Tibial artery (tissue), 4 donors: ENCODE data around the gene ANKFY1.
A peak's percentile ranks its signal among the peaks of the same experiment; 100 is the strongest.

Experiments
- DNase-seq, 2 donors: peaks; one replicate each; pipeline ENCODE4 v3.0.0-alpha.2; 2019
- H3K27ac ChIP-seq, 2 donors: fragments of 200-600 bp; sonication (generic) in 1 of 2; 1 replicate in 1 of 2; 2 replicates in 1 of 2; pipeline ENCODE4 v1.5.1; 2018 to 2019; ENCODE audit warnings: mild to moderate bottlenecking in 1 of 2
- H3K27me3 ChIP-seq, 2 donors: fragments of 200-600 bp; sonication (generic) in 1 of 2; one replicate each; pipeline versions ENCODE4 v1.5.1 to v1.6.0; 2016 to 2019
- H3K36me3 ChIP-seq, 3 donors: fragments of 200-600 bp; sonication (generic) in 2 of 3; one replicate each; pipeline ENCODE4 v1.5.1; 2016 to 2019; ENCODE audit warnings: mild to moderate bottlenecking in 2 of 3
- H3K4me1 ChIP-seq, 4 donors: fragments of 200-600 bp; sonication (generic) in 2 of 4; 1 replicate in 3 of 4; 2 replicates in 1 of 4; pipeline ENCODE4 v1.5.1; 2016 to 2019
- H3K4me3 ChIP-seq, 2 donors: fragments of 200-600 bp; sonication (generic) in 1 of 2; 1 replicate in 1 of 2; 2 replicates in 1 of 2; pipeline ENCODE4 v1.5.1; 2018 to 2019; ENCODE audit warnings: mild to moderate bottlenecking in 2 of 2
- H3K9me3 ChIP-seq, 3 donors: fragments of 200-600 bp; sonication (generic) in 1 of 3; one replicate each; pipeline ENCODE4 v1.5.1; 2016 to 2019
- intact Hi-C: fragments of 100-400 bp; cut with DNase I; formaldehyde crosslinking; loops from one replicate; pipeline ENCODE4 v1.15.0; 2023; ENCODE audit warnings: low total_unique reads
- TF ChIP-seq, protein P1 (sequence below), 2 experiments: fragments of 200-600 bp in 1 of 2; fragments of 450-650 bp in 1 of 2; IDR thresholded peaks; one replicate each; pipeline ENCODE4 v1.5.1; 2017 to 2019; ENCODE audit warnings: antibody characterized with exemption in 2 of 2, mild to moderate bottlenecking in 1 of 2, moderate library complexity in 1 of 2

The ANKFY1 gene, protein sequence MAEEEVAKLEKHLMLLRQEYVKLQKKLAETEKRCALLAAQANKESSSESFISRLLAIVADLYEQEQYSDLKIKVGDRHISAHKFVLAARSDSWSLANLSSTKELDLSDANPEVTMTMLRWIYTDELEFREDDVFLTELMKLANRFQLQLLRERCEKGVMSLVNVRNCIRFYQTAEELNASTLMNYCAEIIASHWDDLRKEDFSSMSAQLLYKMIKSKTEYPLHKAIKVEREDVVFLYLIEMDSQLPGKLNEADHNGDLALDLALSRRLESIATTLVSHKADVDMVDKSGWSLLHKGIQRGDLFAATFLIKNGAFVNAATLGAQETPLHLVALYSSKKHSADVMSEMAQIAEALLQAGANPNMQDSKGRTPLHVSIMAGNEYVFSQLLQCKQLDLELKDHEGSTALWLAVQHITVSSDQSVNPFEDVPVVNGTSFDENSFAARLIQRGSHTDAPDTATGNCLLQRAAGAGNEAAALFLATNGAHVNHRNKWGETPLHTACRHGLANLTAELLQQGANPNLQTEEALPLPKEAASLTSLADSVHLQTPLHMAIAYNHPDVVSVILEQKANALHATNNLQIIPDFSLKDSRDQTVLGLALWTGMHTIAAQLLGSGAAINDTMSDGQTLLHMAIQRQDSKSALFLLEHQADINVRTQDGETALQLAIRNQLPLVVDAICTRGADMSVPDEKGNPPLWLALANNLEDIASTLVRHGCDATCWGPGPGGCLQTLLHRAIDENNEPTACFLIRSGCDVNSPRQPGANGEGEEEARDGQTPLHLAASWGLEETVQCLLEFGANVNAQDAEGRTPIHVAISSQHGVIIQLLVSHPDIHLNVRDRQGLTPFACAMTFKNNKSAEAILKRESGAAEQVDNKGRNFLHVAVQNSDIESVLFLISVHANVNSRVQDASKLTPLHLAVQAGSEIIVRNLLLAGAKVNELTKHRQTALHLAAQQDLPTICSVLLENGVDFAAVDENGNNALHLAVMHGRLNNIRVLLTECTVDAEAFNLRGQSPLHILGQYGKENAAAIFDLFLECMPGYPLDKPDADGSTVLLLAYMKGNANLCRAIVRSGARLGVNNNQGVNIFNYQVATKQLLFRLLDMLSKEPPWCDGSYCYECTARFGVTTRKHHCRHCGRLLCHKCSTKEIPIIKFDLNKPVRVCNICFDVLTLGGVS

DNA sequence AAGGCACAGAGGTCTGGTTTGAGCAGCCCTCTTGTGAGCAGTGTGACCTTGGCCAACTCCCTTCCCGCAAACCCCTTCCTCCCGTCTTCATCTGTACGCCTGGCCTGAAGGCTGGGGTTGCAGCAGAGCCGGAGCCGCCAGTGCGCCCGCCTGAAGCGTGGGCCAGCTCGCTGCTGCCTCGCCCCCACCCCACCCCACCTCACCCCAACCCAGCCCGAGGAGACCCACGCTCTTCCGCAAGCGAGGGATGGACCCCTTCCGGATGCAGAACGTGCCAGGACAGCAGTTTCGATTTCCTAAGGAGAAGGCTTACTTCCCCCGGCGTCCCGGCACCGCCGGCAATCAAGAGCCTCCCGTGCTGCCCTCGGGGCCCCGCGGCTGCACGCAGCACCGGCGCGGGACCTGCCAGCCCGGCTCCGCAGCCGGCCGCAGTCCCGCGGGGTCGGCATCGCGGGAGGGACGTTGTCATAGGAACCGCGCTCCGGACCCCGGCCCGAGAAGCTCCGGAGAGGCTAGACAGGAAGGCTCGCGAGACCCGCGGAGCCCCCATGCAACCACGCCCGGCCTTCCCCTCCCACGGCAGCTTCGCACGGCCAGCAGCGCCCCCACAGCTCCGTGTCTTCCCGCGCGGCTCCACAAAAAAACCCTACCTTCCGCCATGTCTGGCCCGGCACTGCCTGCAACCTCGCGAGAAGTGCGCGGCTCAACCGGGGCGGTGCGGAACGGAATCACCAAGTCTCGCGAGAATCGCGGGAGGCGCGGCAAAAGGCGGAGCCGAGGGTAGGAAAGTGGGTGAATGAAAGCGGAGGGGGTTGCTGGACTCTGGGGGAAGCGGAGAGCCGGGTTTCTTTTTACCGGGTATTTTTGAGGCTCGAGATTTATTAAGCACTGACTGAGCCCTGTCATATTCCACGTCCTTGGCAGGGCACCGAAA lies at the start of gene ANKFY1:
ANKFY1 (minus strand) TSS at position 698 of the 934 bp plus-strand sequence; CDS start at position 660, 38 bp downstream.
- intact Hi-C loops = loop anchor here (10.0 kb wide), 1 partner anchor 59 kb away; no protein-coding TSS in a partner anchor
- DNase-seq = peak; percentile 93 to 97
- TF ChIP-seq, protein P1, sequence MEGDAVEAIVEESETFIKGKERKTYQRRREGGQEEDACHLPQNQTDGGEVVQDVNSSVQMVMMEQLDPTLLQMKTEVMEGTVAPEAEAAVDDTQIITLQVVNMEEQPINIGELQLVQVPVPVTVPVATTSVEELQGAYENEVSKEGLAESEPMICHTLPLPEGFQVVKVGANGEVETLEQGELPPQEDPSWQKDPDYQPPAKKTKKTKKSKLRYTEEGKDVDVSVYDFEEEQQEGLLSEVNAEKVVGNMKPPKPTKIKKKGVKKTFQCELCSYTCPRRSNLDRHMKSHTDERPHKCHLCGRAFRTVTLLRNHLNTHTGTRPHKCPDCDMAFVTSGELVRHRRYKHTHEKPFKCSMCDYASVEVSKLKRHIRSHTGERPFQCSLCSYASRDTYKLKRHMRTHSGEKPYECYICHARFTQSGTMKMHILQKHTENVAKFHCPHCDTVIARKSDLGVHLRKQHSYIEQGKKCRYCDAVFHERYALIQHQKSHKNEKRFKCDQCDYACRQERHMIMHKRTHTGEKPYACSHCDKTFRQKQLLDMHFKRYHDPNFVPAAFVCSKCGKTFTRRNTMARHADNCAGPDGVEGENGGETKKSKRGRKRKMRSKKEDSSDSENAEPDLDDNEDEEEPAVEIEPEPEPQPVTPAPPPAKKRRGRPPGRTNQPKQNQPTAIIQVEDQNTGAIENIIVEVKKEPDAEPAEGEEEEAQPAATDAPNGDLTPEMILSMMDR (IDR thresholded peaks at IDR 0.05) = peak; percentile 11 to 29
- H3K27ac ChIP-seq = peak within 1 kb of the TSS; percentile 80 to 87
- peak within 1 kb of the TSS; percentile 83 to 96 for H3K4me3 ChIP-seq
- peaks cover 4 to 31% (median 25%) of the 10 kb centered on the region in 4 donors for H3K4me1 ChIP-seq
- H3K9me3 ChIP-seq = peaks cover 0 to 8% (median 3%) of the 10 kb centered on the region in 3 donors
- H3K36me3 ChIP-seq = peaks cover 10 to 17% (median 15%) of the 10 kb centered on the region in 3 donors
- H3K27me3 ChIP-seq = no peaks in the 10 kb centered on the region

DNA sequence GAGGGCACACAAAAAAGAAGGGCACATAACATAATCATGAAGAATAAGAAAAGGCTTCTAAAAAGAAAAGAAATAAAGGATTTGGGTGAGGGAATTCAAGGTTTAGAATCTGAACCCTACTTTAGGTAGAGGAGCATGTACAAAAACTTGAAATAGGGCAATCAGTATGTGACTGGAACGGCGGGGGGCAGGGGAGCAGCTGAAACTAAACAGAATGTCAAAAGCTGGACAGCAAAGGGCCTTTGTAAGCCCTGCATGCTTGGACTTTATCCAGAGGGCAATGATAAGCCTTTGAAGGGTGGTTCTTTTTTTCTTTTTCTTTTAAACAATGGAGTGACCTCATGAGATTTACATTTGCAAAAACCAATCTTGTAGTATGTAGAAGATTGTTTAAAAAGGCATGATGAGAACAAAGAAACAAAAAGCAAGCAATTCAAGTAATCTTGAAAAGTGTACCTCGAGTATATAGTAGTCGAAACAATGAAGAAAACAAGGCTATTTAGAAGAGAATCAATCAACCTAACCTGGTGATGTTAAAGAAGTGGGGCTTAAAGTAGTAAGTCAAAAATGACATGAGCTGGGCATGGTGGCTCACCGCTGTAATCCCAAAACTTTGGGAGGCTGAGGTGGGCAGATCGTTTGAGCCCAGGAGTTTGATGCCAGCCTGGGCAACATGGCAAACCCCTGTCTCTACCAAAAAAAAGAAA lies 46.7 kb upstream of the ANKFY1 start:
- intact Hi-C loops = no loop called here
- H3K36me3 ChIP-seq = peaks cover 9 to 11% (median 11%) of the 10 kb centered on the region in 3 donors
- no peaks in the 10 kb centered on the region for H3K9me3 ChIP-seq
- no peaks in the 10 kb centered on the region for H3K27me3 ChIP-seq
- peaks cover 0 to 38% (median 16%) of the 10 kb centered on the region in 4 donors for H3K4me1 ChIP-seq
- no peak overlapping the region for H3K4me3 ChIP-seq
- DNase-seq = no peak
- TF ChIP-seq, protein P1 (IDR thresholded peaks at IDR 0.05) = no peak
- no peak overlapping the region for H3K27ac ChIP-seq

DNA sequence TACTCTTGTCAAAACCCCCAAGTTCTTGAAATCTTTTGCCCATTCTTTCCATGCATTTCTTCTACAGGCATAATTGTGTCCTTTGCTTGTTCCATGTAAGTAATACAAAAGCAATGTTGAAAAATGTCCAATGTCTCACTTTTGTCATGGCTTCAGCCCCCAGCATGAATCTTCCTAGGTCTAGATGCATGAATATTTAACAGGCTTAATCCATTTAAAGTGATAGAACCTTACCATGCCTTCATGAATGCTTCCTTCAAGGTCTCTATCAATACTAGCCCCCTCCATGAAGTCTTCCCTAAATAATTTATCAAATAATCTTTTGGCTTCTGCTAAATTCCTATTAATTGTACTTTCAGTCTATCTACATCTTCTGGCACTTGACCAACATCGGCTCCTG lies 46.1 kb upstream of the ANKFY1 start:
- Histone ChIP-seq H3K4me3 (no peak overlapping the region), H3K9me3 (no peaks in the 10 kb centered on the region), H3K27me3 (no peaks in the 10 kb centered on the region), H3K27ac (no peak overlapping the region), H3K4me1 (peaks cover 0 to 38% (median 16%) of the 10 kb centered on the region in 4 donors), H3K36me3 (peaks cover 9 to 17% (median 11%) of the 10 kb centered on the region in 3 donors)
- TF ChIP-seq, protein P1 (IDR thresholded peaks at IDR 0.05) = no peak
- no peak for DNase-seq
- intact Hi-C loops = loop anchor here (10.0 kb wide), 1 partner anchor 95 kb away; no protein-coding TSS in a partner anchor

DNA sequence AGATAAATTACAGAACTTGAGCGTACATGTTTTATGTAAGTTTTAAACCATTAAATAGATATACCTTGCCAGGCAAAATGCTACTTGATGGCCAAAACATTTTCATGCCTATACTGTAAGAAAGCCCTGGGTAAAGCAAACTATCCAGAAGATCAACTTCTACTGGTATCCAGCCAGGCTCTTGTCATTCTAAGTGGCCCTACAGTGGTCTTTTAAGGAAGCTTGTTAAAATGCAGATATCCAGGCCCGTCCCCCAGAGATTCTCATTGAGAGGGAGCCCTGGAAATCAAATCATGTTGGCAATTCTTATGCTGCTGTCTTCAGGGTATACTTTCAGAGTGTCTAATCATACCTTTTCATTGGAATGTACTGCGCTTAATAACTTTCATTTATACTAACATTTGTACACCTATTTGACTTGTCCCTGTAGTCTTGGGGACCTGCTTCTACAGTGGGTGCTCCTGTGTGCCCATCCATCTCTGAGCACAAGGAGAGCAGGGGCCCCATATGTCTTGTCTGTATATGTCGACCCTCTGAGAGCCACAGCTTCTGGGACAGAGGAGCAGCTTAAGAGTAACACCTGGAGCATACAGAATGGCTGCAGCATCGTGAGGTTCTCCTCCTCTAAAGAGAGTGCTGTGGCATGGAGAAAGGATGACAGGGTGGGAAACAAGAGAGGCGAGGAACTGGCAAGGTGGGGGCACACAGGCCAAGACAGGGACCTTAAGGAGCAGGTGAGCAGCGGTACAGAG lies 43.6 kb upstream of the ANKFY1 start:
- H3K36me3 ChIP-seq = peaks cover 9 to 17% (median 11%) of the 10 kb centered on the region in 3 donors
- no peak for DNase-seq
- no peak overlapping the region for H3K4me3 ChIP-seq
- peaks cover 0 to 39% (median 10%) of the 10 kb centered on the region in 4 donors for H3K4me1 ChIP-seq
- intact Hi-C loops = loop anchor here (10.0 kb wide), 1 partner anchor 93 kb away; no protein-coding TSS in a partner anchor
- TF ChIP-seq, protein P1 (IDR thresholded peaks at IDR 0.05) = no peak
- H3K27me3 ChIP-seq = no peaks in the 10 kb centered on the region
- no peak overlapping the region for H3K27ac ChIP-seq
- H3K9me3 ChIP-seq = no peaks in the 10 kb centered on the region
